ENCODE results near the gene KIF3A. TPM values are rescaled to one million over a fixed set of nuclear protein-coding genes. Genes with fewer than 3 reads are reported as not detected.

Gene KIF3A
- total and polyA plus RNA-seq, 12 donors = 4.1 to 42.0 (median 10.6) TPM

- H3K9me3 ChIP-seq (replicated peaks in 1 of 3) = no peaks in the 10 kb centered on the region
- no peaks in the 10 kb centered on the region for H3K36me3 ChIP-seq (replicated peaks in 1 of 2)
- intact Hi-C loops (cut with DNase I) = no loop called here
- DNase-seq = peak in 1 of 7 donors; percentile 4
- TF ChIP-seq CTCF (IDR thresholded peaks at IDR 0.05) (no peak), POLR2A (IDR thresholded peaks at IDR 0.05) (no peak)
- no peak overlapping the region for H3K4me3 ChIP-seq
- WGBS, 4 donors = 84 to 91% (median 85%) methylated on average over 1 of the region's 1 CpG
- H3K27ac ChIP-seq = no peak overlapping the region
- H3K4me1 ChIP-seq (replicated peaks in 1 of 2) = peaks cover 0 to 6% of the 10 kb centered on the region in 2 donors
- H3K27me3 ChIP-seq = no peaks in the 10 kb centered on the region
These were observed 63.9 kb downstream of the KIF3A start for GRCh38 chr5:132673488-132673887.

DNA sequence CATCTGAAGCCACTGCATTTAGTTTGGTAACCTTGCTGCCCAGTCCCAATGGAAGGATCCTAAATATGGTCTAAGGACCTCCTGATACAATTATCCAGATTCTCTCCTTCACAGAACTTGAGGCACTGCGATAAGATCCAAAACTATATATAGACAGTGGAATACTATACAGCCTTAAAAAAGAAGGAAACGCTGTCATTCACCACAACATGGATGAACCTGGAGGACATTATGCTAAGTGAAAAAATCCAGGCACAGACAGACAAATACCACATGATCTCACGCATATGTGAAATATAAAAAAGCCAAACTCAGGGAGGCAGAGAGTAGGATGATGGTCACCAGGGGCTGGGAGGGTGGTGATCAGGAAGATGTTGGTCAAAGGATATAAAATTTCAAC is 66.3 kb downstream of the KIF3A start:
- intact Hi-C loops (cut with DNase I) = no loop called here
- Histone ChIP-seq H3K27ac (no peak overlapping the region), H3K9me3 (replicated peaks in 1 of 3) (no peaks in the 10 kb centered on the region), H3K36me3 (replicated peaks in 1 of 2) (no peaks in the 10 kb centered on the region), H3K4me1 (replicated peaks in 1 of 2) (no peaks in the 10 kb centered on the region), H3K27me3 (no peaks in the 10 kb centered on the region), H3K4me3 (no peak overlapping the region)
- TF ChIP-seq CTCF (IDR thresholded peaks at IDR 0.05) = no peak
- WGBS, 4 donors = 91 to 96% (median 92%) methylated on average over 3 of the region's 3 CpGs
- no peak for DNase-seq

DNA sequence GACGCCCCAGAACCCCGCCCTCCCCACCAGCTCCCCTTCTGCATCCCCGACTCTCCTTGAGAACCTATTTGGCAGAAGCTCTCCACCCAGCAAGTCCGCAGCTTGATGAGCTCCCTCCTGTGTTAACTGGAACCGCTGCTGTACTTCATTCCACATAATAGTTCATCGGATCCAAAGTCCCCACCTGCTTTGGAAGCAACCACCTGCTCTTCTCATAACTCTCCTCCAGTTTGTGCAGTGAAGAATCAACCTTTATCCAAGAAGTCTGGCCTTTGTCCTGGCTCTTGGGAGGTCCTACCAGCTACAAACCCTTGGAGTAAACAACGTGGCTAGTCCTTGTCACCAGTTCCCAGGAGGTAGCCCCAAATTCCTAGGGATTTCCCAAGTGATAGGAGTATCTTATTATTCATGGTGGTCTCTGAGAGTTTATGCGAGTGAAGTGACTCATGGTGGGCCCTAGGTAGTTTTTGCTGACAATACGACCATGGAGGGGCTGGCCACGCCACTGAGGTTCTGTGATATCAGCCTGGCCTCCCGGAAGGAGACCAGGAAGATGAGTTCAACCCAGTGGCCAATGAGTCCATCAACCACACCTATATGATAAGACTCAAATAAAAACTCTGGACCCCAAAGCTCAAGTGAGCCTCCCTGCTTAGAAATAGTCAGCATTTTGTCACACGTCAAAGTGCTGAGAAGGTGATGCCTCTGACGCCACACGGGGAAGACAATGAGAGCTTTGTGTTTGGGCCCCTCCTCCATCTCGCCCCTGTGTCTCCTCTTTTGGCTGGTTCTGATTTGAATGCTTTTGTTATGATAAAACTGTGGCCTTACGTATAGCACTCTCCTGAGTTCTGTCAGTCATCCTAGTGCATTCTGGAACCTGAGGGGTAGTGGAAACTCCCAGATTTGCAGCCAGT is 67.1 kb downstream of the KIF3A start:
- 88 to 93% (median 91%) methylated on average over 16 of the region's 16 CpGs for WGBS, 4 donors
- H3K4me1 ChIP-seq (replicated peaks in 1 of 2) = no peaks in the 10 kb centered on the region

GRCh38 chr5:132669455-132669820 is 67.9 kb downstream of the KIF3A start:
- Histone ChIP-seq H3K27ac (no peak overlapping the region), H3K4me1 (replicated peaks in 1 of 2) (no peaks in the 10 kb centered on the region), H3K27me3 (no peaks in the 10 kb centered on the region), H3K36me3 (replicated peaks in 1 of 2) (no peaks in the 10 kb centered on the region), H3K4me3 (no peak overlapping the region), H3K9me3 (replicated peaks in 1 of 3) (no peaks in the 10 kb centered on the region)
- DNase-seq = peak in 1 of 7 donors; percentile 15
- intact Hi-C loops (cut with DNase I) = no loop called here
- WGBS, 4 donors = 81 to 91% (median 86%) methylated on average over 5 to 7 of the region's 7 CpGs
- TF ChIP-seq POLR2A (IDR thresholded peaks at IDR 0.05) (no peak), CTCF (IDR thresholded peaks at IDR 0.05) (no peak)

More for the DNA sequence above, 67.1 kb downstream of the KIF3A start:
- Histone ChIP-seq H3K9me3 (replicated peaks in 1 of 3) (no peaks in the 10 kb centered on the region), H3K36me3 (replicated peaks in 1 of 2) (no peaks in the 10 kb centered on the region), H3K27me3 (no peaks in the 10 kb centered on the region), H3K4me3 (no peak overlapping the region), H3K27ac (no peak overlapping the region)
- TF ChIP-seq CTCF (IDR thresholded peaks at IDR 0.05) (no peak), POLR2A (IDR thresholded peaks at IDR 0.05) (no peak)
- peak in 2 of 7 donors; percentile 4 to 5 for DNase-seq
- intact Hi-C loops (cut with DNase I) = no loop called here
